GM21360 (cell line): ENCODE data around the gene TRIOBP.

Experiments
- ATAC-seq: cut with Tn5 transposase; IDR thresholded peaks from one replicate; pipeline ENCODE4 v1.9.1; 2021; ENCODE audit warnings: mild to moderate bottlenecking, moderate library complexity; ENCODE audit not compliant: unreplicated experiment

Gene TRIOBP

GRCh38 chr22:37669586-37669985 is 27.3 kb upstream of the TRIOBP start:
- no peak for ATAC-seq

- ATAC-seq = no peak
Measured at GRCh38 chr22:37672206-37672919, 24.5 kb upstream of the TRIOBP start.

GRCh38 chr22:37672920-37673455 is 23.9 kb upstream of the TRIOBP start:
- no peak for ATAC-seq

- ATAC-seq = no peak
Measured at GRCh38 chr22:37674248-37674647, 22.6 kb upstream of the TRIOBP start.

- ATAC-seq = peak; percentile 41
Measured at GRCh38 chr22:37674951-37675929, 21.6 kb upstream of the TRIOBP start, which contains the start of gene LGALS1. LGALS1 (plus strand) TSS chr22:37675636; CDS start chr22:37675703, 67 bp downstream.

- ATAC-seq = no peak
Measured at GRCh38 chr22:37675930-37676735, 20.7 kb upstream of the TRIOBP start.

GRCh38 chr22:37676736-37677492 is 19.9 kb upstream of the TRIOBP start:
- peak; percentile 42 for ATAC-seq

GRCh38 chr22:37677493-37677974 is 19.3 kb upstream of the TRIOBP start:
- peak; percentile 7 for ATAC-seq

GRCh38 chr22:37678372-37678771 is 18.5 kb upstream of the TRIOBP start:
- no peak for ATAC-seq

GRCh38 chr22:37679670-37680069 is 17.2 kb upstream of the TRIOBP start:
- no peak for ATAC-seq

GRCh38 chr22:37680191-37680851 is 16.5 kb upstream of the TRIOBP start:
- no peak for ATAC-seq

DNA sequence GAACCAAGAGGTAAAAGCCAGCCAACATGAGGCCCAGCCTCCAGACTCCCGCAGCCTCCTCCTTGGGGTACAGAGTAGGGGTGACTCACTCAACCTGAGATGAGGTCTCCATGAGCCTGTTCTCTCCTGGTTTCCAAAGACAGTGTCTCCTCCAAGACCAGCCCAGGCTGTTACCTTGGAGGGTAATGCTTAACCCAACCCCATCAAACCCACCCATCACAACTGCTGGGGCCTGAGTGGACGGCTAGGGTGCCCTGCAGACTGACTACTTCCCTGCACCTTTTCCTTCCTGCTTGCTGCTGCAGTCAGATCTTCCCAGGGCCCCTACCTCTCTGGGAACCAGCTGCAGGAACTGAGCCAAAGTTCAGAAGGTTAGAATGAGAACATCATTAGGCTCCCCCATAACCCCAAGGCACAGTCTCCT is 15.8 kb upstream of the TRIOBP start:
- no peak for ATAC-seq

GRCh38 chr22:37681556-37682049 is 15.2 kb upstream of the TRIOBP start:
- no peak for ATAC-seq

DNA sequence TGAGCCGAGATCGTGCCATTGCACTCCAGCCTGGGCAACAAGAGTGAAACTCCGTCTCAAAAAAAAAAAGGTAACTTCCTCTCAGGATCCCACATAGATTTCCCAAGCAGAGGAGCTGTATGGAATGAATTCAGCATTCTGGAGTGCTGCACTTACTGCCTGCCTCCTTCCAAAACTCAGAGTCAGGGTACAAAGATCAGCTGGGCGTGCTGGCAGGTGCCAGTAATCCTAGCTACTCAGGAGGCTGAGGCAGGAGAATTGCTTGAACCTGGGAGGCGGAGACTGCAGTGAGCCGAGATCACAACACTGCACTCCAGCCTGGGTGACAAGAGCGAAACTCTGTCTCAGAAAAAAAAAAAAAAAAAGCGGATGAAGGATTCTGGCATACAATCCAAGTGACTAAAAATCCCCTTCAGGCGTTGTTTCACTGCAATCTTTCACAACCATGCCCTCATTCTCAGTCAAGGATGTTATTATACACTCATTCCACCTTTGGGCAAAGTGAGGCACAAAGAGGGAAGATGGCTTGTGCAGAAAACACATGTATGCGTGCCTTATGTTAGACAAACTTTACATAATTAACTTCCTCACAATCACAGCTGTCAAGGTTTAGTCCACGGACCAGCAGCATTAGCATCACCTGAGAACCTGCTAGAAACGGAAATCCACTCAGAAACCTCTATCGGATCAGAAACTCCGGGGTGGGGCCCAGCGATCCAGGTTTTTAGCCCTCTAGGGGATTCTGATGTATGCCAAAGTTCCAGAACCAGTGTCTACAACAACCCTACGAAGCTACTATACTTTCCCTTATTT is 11.8 kb upstream of the TRIOBP start:
- ATAC-seq = no peak

- peak; percentile 62 for ATAC-seq
Measured at GRCh38 chr22:37686002-37686982, 10.6 kb upstream of the TRIOBP start, which contains the start of gene NOL12. NOL12 (plus strand) TSS chr22:37686343; CDS start chr22:37686393, 50 bp downstream.

- no peak for ATAC-seq
Measured at GRCh38 chr22:37690407-37690806, 6.4 kb upstream of the TRIOBP start.
